Measurements from ENCODE around the gene ANKRD13B. TPM values are rescaled to one million over a fixed set of nuclear protein-coding genes. Genes with fewer than 3 reads are reported as not detected.

ANKRD13B gene
- total RNA-seq, 1 donor from 2014 or later = 17.9 TPM

GRCh38 chr17:29546830-29547229 lies 46.1 kb upstream of the ANKRD13B start:
- FAIRE-seq = peak; percentile 17
- Histone ChIP-seq H3K27me3 (ENCODE audit: insufficient read depth, low read length) (no peaks in the 10 kb centered on the region), H3K9ac (ENCODE audit: low read length) (no peak overlapping the region), H2AFZ (ENCODE audit: low read depth, low read length) (no peak overlapping the region), H3K4me3 (ENCODE audit: insufficient read depth, low read depth, low read length) (no peak overlapping the region), H3K4me2 (ENCODE audit: low read length) (no peak overlapping the region), H4K20me1 (ENCODE audit: insufficient read depth, low read length) (peaks cover 16% of the 10 kb centered on the region), H3K79me2 (ENCODE audit: insufficient read depth, low read length) (no peaks in the 10 kb centered on the region), H3K4me1 (ENCODE audit: insufficient read depth, low read length) (peaks cover 4% of the 10 kb centered on the region), H3K9me3 (ENCODE audit: insufficient read depth, low read depth, low read length) (no peaks in the 10 kb centered on the region), H3K36me3 (ENCODE audit: insufficient read depth, low read length) (peaks cover 18% of the 10 kb centered on the region), H3K27ac (ENCODE audit: low read depth, low read length) (no peak overlapping the region)
- Mint-ChIP-seq H3K4me1 (ENCODE audit: low read depth, unreplicated experiment) (peaks cover 3% of the 10 kb centered on the region), H3K36me3 (ENCODE audit: low read depth, unreplicated experiment) (peaks cover 13% of the 10 kb centered on the region), H3K27ac (ENCODE audit: unreplicated experiment) (no peak overlapping the region), H3K9me3 (ENCODE audit: unreplicated experiment) (no peaks in the 10 kb centered on the region), H3K4me3 (ENCODE audit: unreplicated experiment) (no peak overlapping the region), H3K27me3 (ENCODE audit: low read depth, unreplicated experiment) (no peaks in the 10 kb centered on the region)
- no peak for DNase-seq (ENCODE audit: low read depth)
- TF ChIP-seq CTCF (IDR thresholded peaks at IDR 0.05; ENCODE audit: insufficient read depth, low read depth, low read length) = no peak
- TF ChIP-seq EZH2 (IDR thresholded peaks at IDR 0.05; ENCODE audit: insufficient read depth, low read length) = no peak

- Histone ChIP-seq H3K27ac (ENCODE audit: low read depth, low read length) (no peak overlapping the region), H3K4me3 (ENCODE audit: insufficient read depth, low read depth, low read length) (no peak overlapping the region), H3K9ac (ENCODE audit: low read length) (no peak overlapping the region), H3K9me3 (ENCODE audit: insufficient read depth, low read depth, low read length) (no peaks in the 10 kb centered on the region), H3K36me3 (ENCODE audit: insufficient read depth, low read length) (peaks cover 4% of the 10 kb centered on the region), H3K79me2 (ENCODE audit: insufficient read depth, low read length) (no peaks in the 10 kb centered on the region), H3K4me1 (ENCODE audit: insufficient read depth, low read length) (peaks cover 4% of the 10 kb centered on the region), H3K4me2 (ENCODE audit: low read length) (no peak overlapping the region), H2AFZ (ENCODE audit: low read depth, low read length) (no peak overlapping the region), H4K20me1 (ENCODE audit: insufficient read depth, low read length) (peaks cover 13% of the 10 kb centered on the region), H3K27me3 (ENCODE audit: insufficient read depth, low read length) (no peaks in the 10 kb centered on the region)
- no peak for TF ChIP-seq EZH2 (IDR thresholded peaks at IDR 0.05; ENCODE audit: insufficient read depth, low read length)
- no peak for TF ChIP-seq CTCF (IDR thresholded peaks at IDR 0.05; ENCODE audit: insufficient read depth, low read depth, low read length)
- H3K9me3 Mint-ChIP-seq (ENCODE audit: unreplicated experiment) = no peaks in the 10 kb centered on the region
- no peak for FAIRE-seq
- peaks cover 3% of the 10 kb centered on the region for H3K4me1 Mint-ChIP-seq (ENCODE audit: low read depth, unreplicated experiment)
- H3K27me3 Mint-ChIP-seq (ENCODE audit: low read depth, unreplicated experiment) = no peaks in the 10 kb centered on the region
- peak; percentile 44 for DNase-seq (ENCODE audit: low read depth)
- H3K36me3 Mint-ChIP-seq (ENCODE audit: low read depth, unreplicated experiment) = peaks cover 4% of the 10 kb centered on the region
- H3K27ac Mint-ChIP-seq (ENCODE audit: unreplicated experiment) = no peak overlapping the region
- no peak overlapping the region for H3K4me3 Mint-ChIP-seq (ENCODE audit: unreplicated experiment)
These were observed 43.6 kb upstream of the ANKRD13B start for GRCh38 chr17:29549177-29549923.

GRCh38 chr17:29555840-29556239 lies 37.1 kb upstream of the ANKRD13B start:
- Histone ChIP-seq H3K9ac (ENCODE audit: low read length) (no peak overlapping the region), H3K4me1 (ENCODE audit: insufficient read depth, low read length) (no peaks in the 10 kb centered on the region), H3K4me3 (ENCODE audit: insufficient read depth, low read depth, low read length) (no peak overlapping the region), H3K36me3 (ENCODE audit: insufficient read depth, low read length) (no peaks in the 10 kb centered on the region), H2AFZ (ENCODE audit: low read depth, low read length) (no peak overlapping the region), H3K27me3 (ENCODE audit: insufficient read depth, low read length) (no peaks in the 10 kb centered on the region), H3K79me2 (ENCODE audit: insufficient read depth, low read length) (no peaks in the 10 kb centered on the region), H3K9me3 (ENCODE audit: insufficient read depth, low read depth, low read length) (no peaks in the 10 kb centered on the region), H3K4me2 (ENCODE audit: low read length) (no peak overlapping the region), H3K27ac (ENCODE audit: low read depth, low read length) (no peak overlapping the region), H4K20me1 (ENCODE audit: insufficient read depth, low read length) (no peaks in the 10 kb centered on the region)
- no peak overlapping the region for H3K4me3 Mint-ChIP-seq (ENCODE audit: unreplicated experiment)
- H3K36me3 Mint-ChIP-seq (ENCODE audit: low read depth, unreplicated experiment) = no peaks in the 10 kb centered on the region
- FAIRE-seq (no peak), DNase-seq (ENCODE audit: low read depth) (no peak)
- H3K9me3 Mint-ChIP-seq (ENCODE audit: unreplicated experiment) = no peaks in the 10 kb centered on the region
- no peak for TF ChIP-seq EZH2 (IDR thresholded peaks at IDR 0.05; ENCODE audit: insufficient read depth, low read length)
- TF ChIP-seq CTCF (IDR thresholded peaks at IDR 0.05; ENCODE audit: insufficient read depth, low read depth, low read length) = no peak
- peaks cover 2% of the 10 kb centered on the region for H3K27me3 Mint-ChIP-seq (ENCODE audit: low read depth, unreplicated experiment)
- H3K4me1 Mint-ChIP-seq (ENCODE audit: low read depth, unreplicated experiment) = peaks cover 2% of the 10 kb centered on the region
- no peak overlapping the region for H3K27ac Mint-ChIP-seq (ENCODE audit: unreplicated experiment)

Data from astrocyte (in vitro differentiated cells and primary cell).